ENCODE results near the gene STOML3. TPM values are rescaled to one million over a fixed set of nuclear protein-coding genes. Genes with fewer than 3 reads are reported as not detected.

The STOML3 gene
- polyA plus RNA-seq = not detected

GRCh38 chr13:38990693-38991092 lies at the start of gene STOML3:
Gene STOML3 (minus strand): TSS chr13:38990831. CDS start chr13:38990721, 110 bp downstream.
- no peak within 1 kb of the TSS for H3K27ac ChIP-seq (ENCODE audit: low read depth, low read length)

- H3K27ac ChIP-seq (ENCODE audit: low read depth, low read length) = no peak overlapping the region
- 24 to 73% (median 38%) methylated on average over 1 of the region's 1 CpG for WGBS, 3 donors
These were observed 49.6 kb upstream of the STOML3 start for GRCh38 chr13:39040206-39040605.

- WGBS, 3 donors = 10 to 13% (median 11%) methylated on average over 7 of the region's 7 CpGs
- no peak overlapping the region for H3K27ac ChIP-seq (ENCODE audit: low read depth, low read length)
These were observed 48.4 kb upstream of the STOML3 start for GRCh38 chr13:39039041-39039440.

GRCh38 chr13:39038569-39039030 lies 48.0 kb upstream of the STOML3 start:
- WGBS, 3 donors = 0 to 1% (median 0%) methylated on average over 15 of the region's 15 CpGs
- peak overlapping the region; percentile 65 for H3K27ac ChIP-seq (ENCODE audit: low read depth, low read length)

- 0 to 1% (median 0%) methylated on average over 41 of the region's 41 CpGs for WGBS, 3 donors
These were observed 47.4 kb upstream of the STOML3 start, which contains the start of the genes NHLRC3 and PROSER1 for GRCh38 chr13:39037880-39038568. Gene NHLRC3 (plus strand): TSS chr13:39038456. CDS start chr13:39038640, 184 bp downstream. Gene PROSER1 (minus strand): TSS chr13:39038089. CDS start chr13:39037242, 847 bp downstream.

GRCh38 chr13:39037410-39037879 lies 46.8 kb upstream of the STOML3 start:
- no peak overlapping the region for H3K27ac ChIP-seq (ENCODE audit: low read depth, low read length)
- WGBS, 3 donors = 0% methylated on average over 24 to 39 of the region's 39 CpGs

More at GRCh38 chr13:39037880-39038568, 47.4 kb upstream of the STOML3 start, which contains the start of the genes NHLRC3 and PROSER1:
- H3K27ac ChIP-seq (ENCODE audit: low read depth, low read length) = peak within 1 kb of the TSS; percentile 65

GRCh38 chr13:39036212-39036611 lies 45.6 kb upstream of the STOML3 start:
- 1 to 3% (median 2%) methylated on average over 9 of the region's 9 CpGs for WGBS, 3 donors
- no peak overlapping the region for H3K27ac ChIP-seq (ENCODE audit: low read depth, low read length)

- H3K27ac ChIP-seq (ENCODE audit: low read depth, low read length) = no peak overlapping the region
- WGBS, 3 donors = 13 to 36% (median 29%) methylated on average over 2 of the region's 2 CpGs
These were observed 45.2 kb upstream of the STOML3 start for GRCh38 chr13:39035799-39036198.

- WGBS, 3 donors = 30 to 72% (median 61%) methylated on average over 2 of the region's 2 CpGs
- no peak overlapping the region for H3K27ac ChIP-seq (ENCODE audit: low read depth, low read length)
These were observed 44.6 kb upstream of the STOML3 start for GRCh38 chr13:39035204-39035603.

- 73 to 88% (median 84%) methylated on average over 1 of the region's 1 CpG for WGBS, 3 donors
- no peak overlapping the region for H3K27ac ChIP-seq (ENCODE audit: low read depth, low read length)
These were observed 43.5 kb upstream of the STOML3 start for GRCh38 chr13:39034085-39034484.

GRCh38 chr13:39032150-39032549 lies 41.5 kb upstream of the STOML3 start:
- WGBS, 3 donors = 94 to 100% (median 96%) methylated on average over 1 of the region's 1 CpG
- no peak overlapping the region for H3K27ac ChIP-seq (ENCODE audit: low read depth, low read length)

GRCh38 chr13:39025433-39025839 lies 34.8 kb upstream of the STOML3 start:
- WGBS, 3 donors = 64 to 91% (median 89%) methylated on average over 2 of the region's 2 CpGs
- H3K27ac ChIP-seq (ENCODE audit: low read depth, low read length) = no peak overlapping the region

- no peak overlapping the region for H3K27ac ChIP-seq (ENCODE audit: low read depth, low read length)
These were observed 33.1 kb upstream of the STOML3 start for GRCh38 chr13:39023761-39024160.

- H3K27ac ChIP-seq (ENCODE audit: low read depth, low read length) = no peak overlapping the region
These were observed 32.7 kb upstream of the STOML3 start for GRCh38 chr13:39023316-39023715.

GRCh38 chr13:39020853-39021462 lies 30.3 kb upstream of the STOML3 start:
- 33 to 93% (median 90%) methylated on average over 4 of the region's 4 CpGs for WGBS, 3 donors
- no peak overlapping the region for H3K27ac ChIP-seq (ENCODE audit: low read depth, low read length)

More at GRCh38 chr13:39023316-39023715, 32.7 kb upstream of the STOML3 start:
- 73 to 75% (median 74%) methylated on average over 2 of the region's 2 CpGs for WGBS, 3 donors

GRCh38 chr13:39016787-39017186 lies 26.2 kb upstream of the STOML3 start:
- H3K27ac ChIP-seq (ENCODE audit: low read depth, low read length) = no peak overlapping the region
- WGBS, 3 donors = 21 to 22% (median 21%) methylated on average over 2 of the region's 2 CpGs

GRCh38 chr13:39016087-39016486 lies 25.5 kb upstream of the STOML3 start:
- H3K27ac ChIP-seq (ENCODE audit: low read depth, low read length) = no peak overlapping the region
- WGBS, 3 donors = 86 to 89% (median 87%) methylated on average over 1 of the region's 1 CpG

GRCh38 chr13:39013462-39013861 lies 22.8 kb upstream of the STOML3 start:
- WGBS, 3 donors = 72 to 87% (median 77%) methylated on average over 5 of the region's 5 CpGs

GRCh38 chr13:39012608-39013007 lies 22.0 kb upstream of the STOML3 start:
- H3K27ac ChIP-seq (ENCODE audit: low read depth, low read length) = no peak overlapping the region
- 84 to 91% (median 84%) methylated on average over 7 of the region's 7 CpGs for WGBS, 3 donors

More at GRCh38 chr13:39013462-39013861, 22.8 kb upstream of the STOML3 start:
- H3K27ac ChIP-seq (ENCODE audit: low read depth, low read length) = no peak overlapping the region

All from adipose tissue (tissue), 3 donors.